ENCODE results near the gene RUBCNL.

RUBCNL gene

GRCh38 chr13:46404733-46405100 is 17.7 kb upstream of the RUBCNL start:
- H3K4me3 ChIP-seq (ENCODE audit: low read length) = no peak overlapping the region
- H3K27ac ChIP-seq (ENCODE audit: low read length) = no peak overlapping the region
- H3K9me3 ChIP-seq (replicated peaks; ENCODE audit: insufficient read depth, low read length) = no peaks in the 10 kb centered on the region
- no peaks in the 10 kb centered on the region for H3K27me3 ChIP-seq (replicated peaks; ENCODE audit: insufficient read depth, low read length)
- no peak overlapping the region for H2AFZ ChIP-seq (ENCODE audit: low read length)
- DNase-seq = no peak
- no peak overlapping the region for H3K4me2 ChIP-seq (ENCODE audit: low read depth, low read length)
- H3K79me2 ChIP-seq (ENCODE audit: low read length) = no peaks in the 10 kb centered on the region
- TF ChIP-seq, protein P1, sequence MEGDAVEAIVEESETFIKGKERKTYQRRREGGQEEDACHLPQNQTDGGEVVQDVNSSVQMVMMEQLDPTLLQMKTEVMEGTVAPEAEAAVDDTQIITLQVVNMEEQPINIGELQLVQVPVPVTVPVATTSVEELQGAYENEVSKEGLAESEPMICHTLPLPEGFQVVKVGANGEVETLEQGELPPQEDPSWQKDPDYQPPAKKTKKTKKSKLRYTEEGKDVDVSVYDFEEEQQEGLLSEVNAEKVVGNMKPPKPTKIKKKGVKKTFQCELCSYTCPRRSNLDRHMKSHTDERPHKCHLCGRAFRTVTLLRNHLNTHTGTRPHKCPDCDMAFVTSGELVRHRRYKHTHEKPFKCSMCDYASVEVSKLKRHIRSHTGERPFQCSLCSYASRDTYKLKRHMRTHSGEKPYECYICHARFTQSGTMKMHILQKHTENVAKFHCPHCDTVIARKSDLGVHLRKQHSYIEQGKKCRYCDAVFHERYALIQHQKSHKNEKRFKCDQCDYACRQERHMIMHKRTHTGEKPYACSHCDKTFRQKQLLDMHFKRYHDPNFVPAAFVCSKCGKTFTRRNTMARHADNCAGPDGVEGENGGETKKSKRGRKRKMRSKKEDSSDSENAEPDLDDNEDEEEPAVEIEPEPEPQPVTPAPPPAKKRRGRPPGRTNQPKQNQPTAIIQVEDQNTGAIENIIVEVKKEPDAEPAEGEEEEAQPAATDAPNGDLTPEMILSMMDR (IDR thresholded peaks at IDR 0.05; ENCODE audit: low read length) = no peak
- TF ChIP-seq EZH2phosphoT487 (IDR thresholded peaks at IDR 0.05; ENCODE audit: low read length) (no peak), EZH2 (optimal IDR thresholded peaks at IDR 0.05; ENCODE audit: low read depth, low read length) (no peak)
- no peak overlapping the region for H3K9ac ChIP-seq (ENCODE audit: low read length)
- no peaks in the 10 kb centered on the region for H3F3A ChIP-seq (ENCODE audit: insufficient read depth, low read length)
- no peaks in the 10 kb centered on the region for H4K20me1 ChIP-seq (ENCODE audit: insufficient read depth, low read length)
- H3K36me3 ChIP-seq (replicated peaks; ENCODE audit: insufficient read depth, low read length) = no peaks in the 10 kb centered on the region
- no peaks in the 10 kb centered on the region for H3K4me1 ChIP-seq (ENCODE audit: low read length)
- H3K9me2 ChIP-seq (replicated peaks; ENCODE audit: insufficient read depth, low read length) = no peaks in the 10 kb centered on the region

DNA sequence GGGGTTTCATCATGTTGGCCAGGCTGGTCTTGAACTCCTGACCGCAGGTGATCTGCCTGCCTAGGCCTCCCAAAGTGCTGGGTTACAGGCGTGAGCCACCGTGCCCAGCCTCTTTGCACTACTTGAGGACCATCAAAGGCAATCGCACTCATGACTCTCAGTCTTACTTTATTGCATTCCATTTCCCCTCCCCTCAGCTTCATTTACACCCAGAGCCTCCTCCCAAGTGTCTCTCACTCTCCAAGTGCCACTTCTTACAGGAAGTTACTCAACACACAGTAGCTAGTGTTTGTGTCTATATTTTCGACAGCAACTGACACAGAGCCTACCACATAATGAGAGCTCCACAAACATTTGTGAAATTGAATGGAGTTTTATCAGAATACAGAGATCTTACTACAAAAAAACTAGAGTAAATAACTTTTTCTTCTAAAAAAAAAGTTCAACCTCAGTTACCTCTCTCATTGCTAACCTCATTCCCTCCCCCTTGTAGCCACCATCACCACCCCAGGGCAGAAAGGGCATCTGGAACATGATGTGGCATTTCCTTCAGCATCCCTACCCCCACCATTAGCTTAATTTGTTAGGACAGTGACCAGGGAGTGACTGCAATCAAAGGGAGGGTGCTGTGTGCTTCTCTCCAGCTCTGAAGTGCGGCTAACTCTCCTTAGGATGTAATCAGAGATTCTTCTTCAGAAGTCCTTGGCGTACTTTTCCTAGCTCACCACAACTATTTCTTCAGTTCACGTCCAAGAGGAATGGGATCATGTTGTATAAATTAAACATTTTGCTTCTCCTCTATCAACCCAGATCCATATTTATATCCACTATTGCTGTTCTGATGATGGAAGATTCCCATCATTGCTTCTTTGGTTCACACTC is 17.0 kb upstream of the RUBCNL start:
- Histone ChIP-seq H3K27ac (ENCODE audit: low read length) (no peak overlapping the region), H3K79me2 (ENCODE audit: low read length) (no peaks in the 10 kb centered on the region), H3K9me2 (replicated peaks; ENCODE audit: insufficient read depth, low read length) (no peaks in the 10 kb centered on the region), H3K36me3 (replicated peaks; ENCODE audit: insufficient read depth, low read length) (no peaks in the 10 kb centered on the region), H3K4me3 (ENCODE audit: low read length) (no peak overlapping the region), H3K27me3 (replicated peaks; ENCODE audit: insufficient read depth, low read length) (no peaks in the 10 kb centered on the region), H3K9ac (ENCODE audit: low read length) (no peak overlapping the region), H3K4me2 (ENCODE audit: low read depth, low read length) (no peak overlapping the region), H3F3A (ENCODE audit: insufficient read depth, low read length) (no peaks in the 10 kb centered on the region), H4K20me1 (ENCODE audit: insufficient read depth, low read length) (no peaks in the 10 kb centered on the region), H3K9me3 (replicated peaks; ENCODE audit: insufficient read depth, low read length) (no peaks in the 10 kb centered on the region), H3K4me1 (ENCODE audit: low read length) (no peaks in the 10 kb centered on the region), H2AFZ (ENCODE audit: low read length) (no peak overlapping the region)
- TF ChIP-seq, protein P1 (IDR thresholded peaks at IDR 0.05; ENCODE audit: low read length) = no peak
- no peak for TF ChIP-seq EZH2phosphoT487 (IDR thresholded peaks at IDR 0.05; ENCODE audit: low read length)
- no peak for TF ChIP-seq EZH2 (optimal IDR thresholded peaks at IDR 0.05; ENCODE audit: low read depth, low read length)
- DNase-seq = no peak

- DNase-seq = no peak
- H3K27ac ChIP-seq (ENCODE audit: low read length) = no peak overlapping the region
- no peaks in the 10 kb centered on the region for H3K27me3 ChIP-seq (replicated peaks; ENCODE audit: insufficient read depth, low read length)
- H3K4me3 ChIP-seq (ENCODE audit: low read length) = no peak overlapping the region
- H3K36me3 ChIP-seq (replicated peaks; ENCODE audit: insufficient read depth, low read length) = no peaks in the 10 kb centered on the region
- H3K9me2 ChIP-seq (replicated peaks; ENCODE audit: insufficient read depth, low read length) = no peaks in the 10 kb centered on the region
- H4K20me1 ChIP-seq (ENCODE audit: insufficient read depth, low read length) = no peaks in the 10 kb centered on the region
- TF ChIP-seq EZH2phosphoT487 (IDR thresholded peaks at IDR 0.05; ENCODE audit: low read length) = no peak
- TF ChIP-seq EZH2 (optimal IDR thresholded peaks at IDR 0.05; ENCODE audit: low read depth, low read length) = no peak
- TF ChIP-seq, protein P1 (IDR thresholded peaks at IDR 0.05; ENCODE audit: low read length) = no peak
- H3K4me1 ChIP-seq (ENCODE audit: low read length) = no peaks in the 10 kb centered on the region
- no peak overlapping the region for H2AFZ ChIP-seq (ENCODE audit: low read length)
- no peak overlapping the region for H3K4me2 ChIP-seq (ENCODE audit: low read depth, low read length)
- H3K79me2 ChIP-seq (ENCODE audit: low read length) = no peaks in the 10 kb centered on the region
- H3K9ac ChIP-seq (ENCODE audit: low read length) = no peak overlapping the region
- no peaks in the 10 kb centered on the region for H3F3A ChIP-seq (ENCODE audit: insufficient read depth, low read length)
- H3K9me3 ChIP-seq (replicated peaks; ENCODE audit: insufficient read depth, low read length) = no peaks in the 10 kb centered on the region
Measured at GRCh38 chr13:46402178-46402577, 15.1 kb upstream of the RUBCNL start.
